Measurements from ENCODE around the gene SEMA6A. TPM values are rescaled to one million over a fixed set of nuclear protein-coding genes. Genes with fewer than 3 reads are reported as not detected.

Gene SEMA6A
- total RNA-seq, 1 experiment from 2014 or later, result 53.3 TPM

GRCh38 chr5:116467465-116467843, 107.2 kb downstream of the SEMA6A start:
- no peaks in the 10 kb centered on the region for H3K9me3 Mint-ChIP-seq (ENCODE audit: low read depth, unreplicated experiment)
- H3K4me1 Mint-ChIP-seq (ENCODE audit: low read depth, unreplicated experiment), result no peaks in the 10 kb centered on the region
- intact Hi-C loops (cut with micrococcal nuclease; ENCODE audit: unreplicated experiment), result no loop called here
- no peaks in the 10 kb centered on the region for H3K27me3 Mint-ChIP-seq (ENCODE audit: unreplicated experiment)
- TF ChIP-seq, protein P1, sequence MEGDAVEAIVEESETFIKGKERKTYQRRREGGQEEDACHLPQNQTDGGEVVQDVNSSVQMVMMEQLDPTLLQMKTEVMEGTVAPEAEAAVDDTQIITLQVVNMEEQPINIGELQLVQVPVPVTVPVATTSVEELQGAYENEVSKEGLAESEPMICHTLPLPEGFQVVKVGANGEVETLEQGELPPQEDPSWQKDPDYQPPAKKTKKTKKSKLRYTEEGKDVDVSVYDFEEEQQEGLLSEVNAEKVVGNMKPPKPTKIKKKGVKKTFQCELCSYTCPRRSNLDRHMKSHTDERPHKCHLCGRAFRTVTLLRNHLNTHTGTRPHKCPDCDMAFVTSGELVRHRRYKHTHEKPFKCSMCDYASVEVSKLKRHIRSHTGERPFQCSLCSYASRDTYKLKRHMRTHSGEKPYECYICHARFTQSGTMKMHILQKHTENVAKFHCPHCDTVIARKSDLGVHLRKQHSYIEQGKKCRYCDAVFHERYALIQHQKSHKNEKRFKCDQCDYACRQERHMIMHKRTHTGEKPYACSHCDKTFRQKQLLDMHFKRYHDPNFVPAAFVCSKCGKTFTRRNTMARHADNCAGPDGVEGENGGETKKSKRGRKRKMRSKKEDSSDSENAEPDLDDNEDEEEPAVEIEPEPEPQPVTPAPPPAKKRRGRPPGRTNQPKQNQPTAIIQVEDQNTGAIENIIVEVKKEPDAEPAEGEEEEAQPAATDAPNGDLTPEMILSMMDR (IDR thresholded peaks at IDR 0.05; ENCODE audit: unreplicated experiment), result no peak
- H3K4me3 Mint-ChIP-seq (ENCODE audit: low read depth, unreplicated experiment), result no peak overlapping the region
- DNase-seq, result no peak
- H3K36me3 Mint-ChIP-seq (ENCODE audit: insufficient read depth, unreplicated experiment), result peaks cover 7% of the 10 kb centered on the region
- CTCF ChIA-PET, result no interaction called here
- BruUV-seq (replicated peaks), result no TSS peak
- no peak overlapping the region for H3K27ac Mint-ChIP-seq (ENCODE audit: unreplicated experiment)

- no TSS peak for BruUV-seq (replicated peaks)
- H3K4me1 Mint-ChIP-seq (ENCODE audit: low read depth, unreplicated experiment), result no peaks in the 10 kb centered on the region
- H3K27ac Mint-ChIP-seq (ENCODE audit: unreplicated experiment), result no peak overlapping the region
- H3K9me3 Mint-ChIP-seq (ENCODE audit: low read depth, unreplicated experiment), result no peaks in the 10 kb centered on the region
- no peak overlapping the region for H3K4me3 Mint-ChIP-seq (ENCODE audit: low read depth, unreplicated experiment)
- TF ChIP-seq, protein P1 (IDR thresholded peaks at IDR 0.05; ENCODE audit: unreplicated experiment), result no peak
- H3K36me3 Mint-ChIP-seq (ENCODE audit: insufficient read depth, unreplicated experiment), result peaks cover 5% of the 10 kb centered on the region
- intact Hi-C loops (cut with micrococcal nuclease; ENCODE audit: unreplicated experiment), result no loop called here
- no peak for DNase-seq
- H3K27me3 Mint-ChIP-seq (ENCODE audit: unreplicated experiment), result no peaks in the 10 kb centered on the region
- CTCF ChIA-PET, result no interaction called here
Measured at GRCh38 chr5:116466727-116467464, 107.7 kb downstream of the SEMA6A start.

GRCh38 chr5:116465411-116465810, 109.2 kb downstream of the SEMA6A start:
- CTCF ChIA-PET, result interaction anchor here (0.9 kb wide), 1 partner anchor 17 kb away, joined by 3 read pairs; no protein-coding TSS in a partner anchor

DNA sequence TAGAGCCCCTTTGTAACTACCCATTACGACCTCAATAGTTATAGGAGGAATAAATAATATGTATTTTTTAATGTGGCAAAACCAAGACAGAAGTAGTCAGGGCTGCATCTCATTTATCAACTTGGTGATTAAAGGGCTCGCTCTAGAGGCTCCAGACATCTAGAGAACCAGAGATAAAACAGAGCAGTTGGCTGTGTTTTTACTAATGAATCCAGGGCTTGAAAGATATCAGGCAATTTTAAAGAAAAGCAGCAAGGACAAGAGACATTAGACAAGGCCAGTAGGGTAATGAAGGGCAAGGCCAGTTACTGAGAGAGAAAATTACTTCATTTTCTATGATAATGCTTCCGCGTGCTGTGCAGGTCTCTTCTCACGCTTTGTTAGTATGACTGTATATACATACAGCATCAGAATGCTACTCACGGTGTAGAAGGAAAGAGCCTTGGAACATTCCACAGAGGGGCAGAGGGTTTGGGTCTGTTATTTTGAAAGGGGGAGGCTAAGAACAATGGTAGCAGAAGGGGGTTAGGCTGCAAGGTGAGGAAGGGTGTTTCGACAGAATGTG, 110.4 kb downstream of the SEMA6A start:
- no peak for DNase-seq
- Mint-ChIP-seq H3K4me3 (ENCODE audit: low read depth, unreplicated experiment) (no peak overlapping the region), H3K27me3 (ENCODE audit: unreplicated experiment) (no peaks in the 10 kb centered on the region), H3K4me1 (ENCODE audit: low read depth, unreplicated experiment) (no peaks in the 10 kb centered on the region), H3K36me3 (ENCODE audit: insufficient read depth, unreplicated experiment) (no peaks in the 10 kb centered on the region), H3K27ac (ENCODE audit: unreplicated experiment) (no peak overlapping the region), H3K9me3 (ENCODE audit: low read depth, unreplicated experiment) (no peaks in the 10 kb centered on the region)
- CTCF ChIA-PET, result no interaction called here
- BruUV-seq (replicated peaks), result no TSS peak
- intact Hi-C loops (cut with micrococcal nuclease; ENCODE audit: unreplicated experiment), result no loop called here
- TF ChIP-seq, protein P1 (IDR thresholded peaks at IDR 0.05; ENCODE audit: unreplicated experiment), result no peak

More at GRCh38 chr5:116465411-116465810, 109.2 kb downstream of the SEMA6A start:
- DNase-seq, result no peak
- H3K27me3 Mint-ChIP-seq (ENCODE audit: unreplicated experiment), result no peaks in the 10 kb centered on the region
- no peaks in the 10 kb centered on the region for H3K9me3 Mint-ChIP-seq (ENCODE audit: low read depth, unreplicated experiment)
- TF ChIP-seq, protein P1 (IDR thresholded peaks at IDR 0.05; ENCODE audit: unreplicated experiment), result no peak
- no peaks in the 10 kb centered on the region for H3K36me3 Mint-ChIP-seq (ENCODE audit: insufficient read depth, unreplicated experiment)
- H3K4me1 Mint-ChIP-seq (ENCODE audit: low read depth, unreplicated experiment), result no peaks in the 10 kb centered on the region
- intact Hi-C loops (cut with micrococcal nuclease; ENCODE audit: unreplicated experiment), result no loop called here
- H3K4me3 Mint-ChIP-seq (ENCODE audit: low read depth, unreplicated experiment), result no peak overlapping the region
- no peak overlapping the region for H3K27ac Mint-ChIP-seq (ENCODE audit: unreplicated experiment)
- no TSS peak for BruUV-seq (replicated peaks)
